ENCODE results near the gene CIAO1.
A peak's percentile ranks its signal among the peaks of the same experiment; 100 is the strongest.
"Not testable (repeated sequence)": the region's sequence is repeated elsewhere in the genome, so short reads cannot be mapped to it uniquely, and the experiment has no call there.

The CIAO1 gene

DNA sequence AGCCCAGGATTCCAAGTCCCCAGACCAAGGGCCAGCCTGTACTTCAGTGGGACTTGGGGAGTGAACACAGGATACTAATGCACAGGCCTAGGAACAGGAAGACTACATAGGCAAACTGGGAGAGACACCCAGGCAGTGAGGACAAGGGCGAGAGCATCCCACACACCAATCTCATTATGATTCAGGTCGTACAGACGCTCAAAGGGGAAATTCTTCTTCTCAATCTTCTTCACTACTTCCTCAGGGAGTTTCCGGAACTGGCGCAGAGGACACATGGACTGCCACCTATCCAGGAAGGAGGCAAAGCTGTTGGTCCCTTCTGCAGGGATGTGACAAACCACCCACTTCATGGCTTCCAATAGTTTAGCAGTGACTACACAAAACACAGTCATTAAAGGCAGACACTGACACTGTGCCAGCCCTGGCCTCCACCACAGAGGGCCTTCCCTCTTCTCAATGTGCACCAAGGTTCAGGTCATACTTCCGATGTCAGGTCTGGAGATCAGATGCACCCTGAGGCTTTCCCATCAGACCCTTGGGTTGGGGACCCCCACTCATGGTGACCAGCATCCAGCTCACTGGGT, 21.3 kb downstream of the CIAO1 start:
- no peak for DNase-seq

DNA sequence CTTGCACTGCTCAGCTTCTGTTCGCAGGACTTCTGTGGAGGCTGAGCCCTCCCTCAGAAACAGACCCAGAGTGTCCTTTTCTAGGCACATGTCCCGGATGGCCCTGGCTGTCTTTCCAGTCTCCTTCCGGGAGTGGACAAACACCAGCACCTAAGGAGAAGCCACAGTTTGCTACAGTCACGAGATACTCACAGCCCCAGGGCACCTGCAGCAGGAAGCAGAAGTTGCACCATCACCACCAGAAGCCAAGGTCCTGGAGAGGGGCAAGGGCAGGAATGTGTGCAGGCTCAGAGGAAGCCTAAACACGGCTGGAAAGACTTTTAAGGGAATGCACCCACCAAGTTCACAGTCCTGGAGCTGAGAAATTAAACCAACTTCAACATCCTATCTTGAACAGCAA, 25.7 kb downstream of the CIAO1 start:
- no peak for DNase-seq

DNA sequence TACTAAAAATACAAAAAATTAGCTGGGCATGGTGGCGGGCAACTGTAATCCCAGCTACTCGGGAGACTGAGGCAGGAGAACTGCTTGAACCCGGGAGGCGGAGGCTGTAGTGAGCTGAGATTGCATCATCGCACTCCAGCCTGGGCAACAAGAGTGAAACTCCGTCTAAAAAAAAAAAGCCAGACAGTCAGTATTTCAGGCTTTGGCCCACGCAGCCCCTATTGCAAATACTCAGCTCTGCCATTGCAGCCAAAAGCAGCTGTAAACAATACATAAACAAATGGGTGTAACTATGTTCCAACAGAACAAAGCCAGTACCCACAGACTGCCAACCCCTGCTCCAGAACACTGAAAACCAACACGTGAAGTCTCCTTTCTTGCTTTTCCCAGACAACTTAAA, 28.2 kb downstream of the CIAO1 start:
- DNase-seq, result not testable (repeated sequence)

DNA sequence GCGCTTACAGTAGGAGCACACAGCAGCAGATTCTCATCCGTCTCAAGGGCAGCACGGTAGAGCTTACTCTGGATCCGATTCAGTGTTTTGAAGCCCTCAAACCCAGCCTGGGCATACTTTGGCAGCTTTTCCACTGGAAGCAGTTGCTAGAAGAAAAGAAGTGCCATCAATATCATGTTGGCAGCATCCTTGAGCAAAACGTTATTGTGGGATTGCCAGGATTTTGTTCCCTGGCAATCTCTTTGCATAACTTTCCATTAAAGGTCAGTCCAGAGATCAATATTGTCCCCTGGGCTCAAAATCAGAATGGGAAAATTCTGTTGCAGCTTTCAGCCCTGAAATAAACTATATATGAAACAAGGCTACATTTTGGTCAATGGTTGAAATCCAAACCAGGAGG, 30.9 kb downstream of the CIAO1 start:
- DNase-seq, result no peak

DNA sequence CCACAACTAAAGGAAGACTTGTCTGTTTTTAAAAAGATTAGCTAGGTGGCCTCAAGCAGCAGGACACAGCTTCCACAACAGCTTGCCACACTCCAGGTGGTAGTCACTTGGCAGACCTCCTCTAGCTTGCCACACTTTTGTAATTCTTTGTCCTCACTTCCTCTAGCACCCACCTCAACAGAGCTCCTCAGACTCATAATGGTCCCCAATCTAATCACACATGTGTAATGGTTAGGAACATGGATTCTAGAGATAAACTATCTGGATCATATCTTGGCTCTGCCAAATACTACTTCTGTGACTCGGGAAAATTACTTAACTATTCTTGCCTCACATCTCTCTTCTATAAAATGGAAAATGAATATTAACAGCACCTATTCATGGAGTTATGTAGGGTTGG, 35.8 kb downstream of the CIAO1 start:
- no peak for DNase-seq

DNA sequence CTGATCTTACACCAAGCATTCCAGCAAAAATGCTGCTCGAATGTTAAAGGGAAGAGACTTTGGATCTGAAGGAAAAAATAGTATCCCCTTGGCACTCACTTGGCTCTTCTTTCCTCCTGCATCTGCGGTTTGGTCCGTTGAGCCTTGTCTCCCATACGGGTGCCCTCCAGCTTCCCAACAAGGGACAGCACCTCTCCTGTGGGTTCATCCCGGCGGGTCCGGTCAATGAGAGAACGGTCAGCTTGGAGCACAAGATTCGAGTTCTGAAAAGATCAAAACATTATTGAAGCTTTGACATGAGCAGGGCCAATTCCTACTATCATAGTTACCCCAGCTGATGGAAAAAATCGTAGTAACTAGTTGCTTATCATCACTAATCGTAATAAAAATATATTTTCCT, 38.6 kb downstream of the CIAO1 start:
- no peak for DNase-seq

DNA sequence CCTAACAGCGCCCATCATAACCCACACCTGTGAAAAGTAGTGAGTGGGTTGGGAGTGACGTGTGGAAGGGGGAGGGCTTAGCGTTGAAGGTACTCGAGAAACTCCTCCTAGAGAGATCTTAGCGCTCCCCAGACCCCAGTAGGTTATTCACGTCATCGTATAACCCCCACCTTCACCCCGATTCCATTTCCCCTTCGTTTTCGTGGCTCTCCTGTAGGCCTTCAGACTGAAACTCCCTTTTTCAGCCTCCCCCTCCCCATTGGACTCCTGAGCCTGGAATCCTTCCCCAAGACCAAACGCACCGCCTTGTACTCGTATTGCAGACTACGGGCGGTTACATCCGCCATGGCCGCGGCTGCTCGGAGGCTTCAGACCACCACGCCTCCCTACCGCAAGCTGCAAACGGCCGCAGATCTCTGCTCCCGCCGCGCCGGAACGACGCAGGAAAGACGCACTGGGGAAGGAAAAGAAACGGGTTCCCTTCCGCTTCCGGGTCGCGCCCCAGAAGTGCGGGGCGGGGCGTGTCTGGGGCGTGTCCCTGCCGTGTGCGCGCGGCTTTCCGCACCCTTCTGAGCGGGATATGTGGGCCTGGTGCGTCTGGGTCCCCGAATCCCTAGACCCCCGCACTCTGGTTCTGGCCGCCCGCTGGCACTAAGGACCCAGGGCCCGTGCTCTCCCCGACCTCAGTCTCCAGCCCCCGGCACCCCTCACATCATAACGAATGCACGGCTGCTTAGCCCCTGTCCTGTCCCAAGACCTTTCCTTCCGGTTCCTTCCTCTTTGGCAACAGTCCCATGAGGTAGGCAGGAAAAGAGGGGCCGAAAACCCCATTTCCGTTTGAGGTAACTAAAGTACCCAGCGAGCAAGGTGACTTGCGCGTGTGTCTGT, 39.3 kb downstream of the CIAO1 start, which contains the start of gene SNRNP200:
TSS of gene SNRNP200 (minus strand) at position 456 of the 888 bp plus-strand sequence. CDS start at position 347, 109 bp downstream.
- DNase-seq, result peak; percentile 84

DNA sequence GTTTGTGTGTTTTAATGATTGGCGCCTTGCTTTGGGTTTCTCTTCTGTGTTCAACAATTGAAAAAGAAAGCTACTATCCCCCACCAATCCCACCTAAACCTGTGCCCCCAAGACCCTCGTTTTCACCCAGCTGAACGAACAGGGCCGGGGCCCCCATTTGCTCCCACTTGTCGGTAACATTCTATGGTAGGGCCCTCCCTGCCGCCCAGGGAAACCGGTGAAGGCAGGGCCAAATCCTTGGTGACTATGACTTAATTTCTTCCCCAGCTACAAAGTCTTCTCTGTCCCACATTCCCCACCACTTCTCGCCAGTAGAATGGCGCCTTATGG, 39.9 kb downstream of the CIAO1 start:
- no peak for DNase-seq

DNA sequence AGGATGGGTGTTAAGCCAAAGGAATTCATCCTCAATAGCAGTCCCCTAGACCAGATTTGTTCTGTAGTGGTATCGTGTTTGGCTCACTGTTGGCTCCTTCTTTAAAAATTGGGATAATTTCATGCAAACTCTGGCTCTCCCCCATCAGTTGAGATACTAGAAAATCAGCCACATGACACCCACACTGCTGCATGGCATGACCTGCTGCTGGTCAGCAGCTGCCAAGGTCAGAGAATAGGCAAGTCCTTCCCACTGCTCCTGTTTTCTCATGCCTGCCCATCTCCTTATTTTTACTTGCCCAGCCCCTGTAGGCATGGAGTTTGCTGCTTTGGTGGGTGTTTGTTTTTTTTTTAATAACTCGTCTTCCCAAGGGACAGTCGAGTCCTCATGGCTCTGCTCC, 40.3 kb downstream of the CIAO1 start:
- no peak for DNase-seq

DNA sequence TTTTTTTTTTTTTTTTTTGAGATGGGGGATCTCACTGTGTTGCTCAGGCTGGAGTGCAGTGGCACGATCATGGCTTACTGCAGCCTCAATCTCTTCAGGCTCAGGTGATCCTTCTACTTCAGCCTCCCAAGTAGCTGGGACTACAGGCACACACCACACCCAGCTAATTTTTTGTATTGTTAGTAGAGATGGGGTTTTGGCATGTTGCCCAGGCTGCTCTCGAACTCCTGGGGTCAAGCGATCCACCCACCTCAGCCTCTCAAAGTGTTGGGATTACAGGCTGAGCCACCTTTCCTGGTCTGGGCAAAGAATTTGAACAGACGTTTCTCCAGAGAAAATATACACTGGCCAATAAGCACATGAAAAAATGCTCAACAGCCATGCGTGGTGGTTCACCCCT, 42.2 kb downstream of the CIAO1 start:
- no peak for DNase-seq

DNA sequence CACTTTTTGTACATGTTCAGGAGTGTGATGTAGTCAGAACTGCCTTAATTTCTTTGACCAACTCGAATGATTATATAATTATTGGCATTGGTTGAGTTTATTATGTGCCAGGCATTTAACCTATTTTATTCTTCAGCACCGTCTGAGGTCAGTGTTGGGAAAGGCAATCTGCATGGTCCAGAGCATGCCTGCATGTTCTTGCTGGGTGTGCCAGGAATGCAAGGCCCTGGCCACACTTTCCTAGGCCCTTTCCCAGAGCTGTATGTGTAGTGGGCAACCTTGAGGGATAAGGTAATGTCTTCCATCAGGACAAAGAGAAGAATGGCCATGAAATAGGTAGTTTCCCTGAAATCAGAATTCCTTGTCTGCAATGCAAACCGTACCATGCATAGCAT, 49.0 kb downstream of the CIAO1 start:
- no peak for DNase-seq

DNA sequence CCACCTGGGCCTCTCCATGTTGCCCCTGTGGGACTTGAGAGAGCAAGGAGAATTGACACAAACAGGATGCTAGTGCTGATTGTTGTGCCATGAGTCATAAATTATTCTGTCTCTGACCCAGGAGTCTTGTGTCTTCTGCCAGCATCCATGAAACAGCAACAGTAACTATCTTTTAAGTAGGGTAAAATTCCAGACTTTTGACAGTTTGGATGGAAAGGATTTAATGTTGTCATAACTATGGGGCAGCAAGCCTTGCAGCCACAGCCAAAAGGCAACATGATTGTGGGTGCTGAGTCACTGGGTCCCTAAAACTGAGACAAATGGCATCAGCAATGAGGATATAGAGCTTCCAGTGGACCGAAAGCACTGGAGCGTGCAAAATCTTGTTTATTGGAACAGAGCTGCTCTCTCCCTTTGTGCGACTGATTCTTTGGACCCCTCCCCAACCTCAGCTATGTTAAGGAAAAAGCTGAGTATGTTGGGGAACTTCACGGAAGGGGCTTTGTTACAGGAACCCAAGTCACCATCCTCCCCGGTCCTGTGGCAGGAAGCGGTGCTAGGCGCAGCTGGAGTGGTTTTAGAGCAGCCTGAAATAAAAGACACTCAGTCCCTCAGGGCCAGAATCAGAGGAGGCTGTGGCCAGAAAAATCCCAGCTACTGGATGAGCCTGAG, 49.5 kb downstream of the CIAO1 start:
- DNase-seq, result peak; percentile 76

DNA sequence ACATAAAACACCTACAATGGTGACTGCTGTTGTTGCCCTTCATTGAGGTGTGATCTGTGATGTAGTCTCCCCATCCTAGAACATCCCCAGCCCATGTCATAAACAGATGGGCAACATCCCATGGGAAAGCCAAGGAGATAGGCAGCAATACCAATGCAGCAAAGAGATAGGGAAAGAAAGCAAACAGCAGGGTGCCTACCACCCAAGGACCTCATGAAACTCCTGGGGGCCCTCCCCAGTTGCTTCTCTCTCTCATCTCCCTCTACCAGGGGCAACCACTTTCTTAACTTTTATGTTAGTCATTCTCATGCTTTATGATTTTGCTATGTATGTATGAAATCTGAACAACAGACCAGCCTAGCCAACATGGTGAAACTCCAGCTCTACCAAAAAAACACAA, 51.0 kb downstream of the CIAO1 start:
- DNase-seq, result no peak

DNA sequence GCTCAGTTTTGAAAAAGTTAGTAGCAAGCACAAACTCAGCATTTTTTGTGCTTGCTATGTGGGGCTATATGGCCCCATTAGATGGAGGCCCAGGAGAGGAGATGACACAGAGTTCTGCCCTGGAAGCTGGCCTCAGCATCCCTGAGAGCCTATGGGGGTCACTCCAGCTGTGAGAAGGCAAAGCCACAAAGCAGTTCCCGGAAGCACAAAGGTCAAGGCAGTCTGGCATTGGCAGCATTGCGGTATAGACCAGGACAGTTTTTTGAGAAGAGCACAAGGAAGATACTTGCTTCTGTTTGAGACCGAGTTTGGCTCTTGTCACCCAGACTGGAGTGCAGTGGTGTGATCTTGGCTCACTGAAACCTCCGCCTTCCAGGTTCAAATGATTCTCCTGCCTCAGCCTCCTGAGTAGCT, 51.6 kb downstream of the CIAO1 start:
- no peak for DNase-seq

DNA sequence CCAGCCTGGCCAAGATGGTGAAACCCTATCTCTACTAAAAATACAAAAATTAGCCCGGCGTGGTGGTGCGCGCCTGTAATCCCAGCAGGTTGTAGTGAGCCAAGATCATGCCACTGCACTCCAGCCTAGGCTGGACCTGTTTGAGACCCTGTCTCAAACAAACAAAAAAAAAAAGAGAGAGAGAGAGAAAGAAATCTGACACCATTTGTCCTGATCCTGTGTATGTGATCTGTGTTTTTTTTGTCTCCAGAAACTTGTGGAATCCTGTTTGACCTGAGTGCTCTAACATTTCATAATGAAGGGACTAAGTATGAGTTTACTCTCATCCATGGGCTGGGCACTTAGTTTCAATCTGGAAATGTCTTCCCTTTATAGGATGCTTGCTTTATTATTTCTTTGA, 52.7 kb downstream of the CIAO1 start:
- DNase-seq, result no peak

DNA sequence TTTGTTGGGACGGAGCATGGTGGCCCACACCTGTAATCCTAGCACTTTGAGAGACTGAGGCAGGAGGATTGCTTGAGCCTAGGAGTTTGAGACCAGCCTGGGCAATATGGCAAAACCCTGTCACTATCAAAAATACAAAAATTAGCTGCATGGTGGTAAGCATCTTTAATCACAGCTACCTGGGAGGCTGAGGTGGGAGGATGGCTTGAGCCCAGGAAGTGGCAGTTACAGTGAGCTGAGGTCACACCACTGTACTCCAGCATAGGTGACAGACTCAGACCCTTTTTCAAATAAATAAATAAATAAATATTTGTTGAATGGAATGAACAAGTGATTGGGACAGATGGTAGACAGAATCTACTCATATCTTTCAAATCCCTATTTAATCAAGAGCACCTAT, 53.4 kb downstream of the CIAO1 start:
- DNase-seq, result no peak

DNA sequence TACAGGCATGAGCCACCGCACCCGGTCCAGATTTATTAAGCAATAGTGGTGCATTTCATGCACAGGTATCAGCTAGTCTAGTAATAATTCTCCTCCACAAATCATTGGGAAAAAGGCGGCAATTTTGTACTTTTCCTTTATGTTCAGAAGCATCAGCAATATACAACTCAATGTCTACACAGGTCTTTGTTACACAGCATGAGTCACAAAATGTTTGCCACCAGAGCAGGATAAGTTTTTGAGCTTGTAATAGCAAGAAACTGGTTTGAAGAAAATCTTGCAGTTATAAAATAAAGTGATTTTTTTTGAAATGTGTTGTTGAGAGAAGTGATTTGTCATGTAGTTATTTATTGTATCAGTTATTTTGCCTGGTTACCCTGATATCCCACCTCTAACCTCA, 54.3 kb downstream of the CIAO1 start:
- no peak for DNase-seq

DNA sequence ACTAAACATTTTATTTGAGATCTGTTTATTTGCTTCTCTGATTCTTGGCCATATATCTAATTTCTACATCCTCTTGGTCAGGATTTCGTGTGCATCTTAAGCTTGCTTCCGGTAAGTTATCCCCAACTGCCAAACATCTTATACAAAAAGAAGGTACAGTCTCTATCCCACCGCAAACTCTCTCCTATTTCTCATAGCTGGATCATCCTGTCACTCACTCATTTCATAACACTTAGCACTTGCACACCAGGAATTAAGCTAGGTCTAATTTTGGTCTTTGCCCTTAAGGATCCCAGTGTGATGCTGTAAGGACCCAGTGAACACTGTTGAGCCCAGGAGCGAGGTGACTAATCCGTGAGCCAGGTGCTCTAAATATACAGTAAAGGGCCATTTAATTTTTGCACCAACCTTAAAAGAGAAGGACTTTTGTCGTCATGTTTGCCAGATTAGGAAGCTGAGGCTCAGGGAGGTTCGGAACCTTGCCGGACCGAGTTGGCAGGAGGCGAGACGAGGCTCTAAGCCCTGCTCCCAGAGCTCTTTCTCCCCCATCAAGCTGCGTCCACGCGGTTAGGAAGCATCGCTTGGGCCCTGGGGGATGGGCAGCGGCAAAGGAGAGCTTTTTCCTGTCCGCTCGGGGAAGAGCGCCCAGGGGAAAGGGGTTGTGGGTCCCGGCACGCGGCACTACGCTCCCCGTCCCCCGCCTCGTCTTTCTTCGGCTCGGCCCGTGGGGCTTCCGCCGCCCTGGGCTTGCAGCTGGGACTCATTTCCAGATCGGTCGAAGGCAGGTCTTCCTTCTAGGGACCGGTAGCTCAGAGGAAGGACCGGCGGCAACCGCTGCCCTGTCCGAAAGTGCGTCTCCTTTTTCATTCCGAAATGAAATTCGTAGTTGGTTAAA, 55.0 kb downstream of the CIAO1 start:
- no peak for DNase-seq

Data from fibroblast of skin of right quadriceps (primary cell).